GM12892 (cell line): ENCODE results near the gene SNX3.

Experiments used
- POLR2A ChIP-seq: IDR thresholded peaks from 2 replicates; pipeline ENCODE4 v1.6.1; 2011; ENCODE audit warnings: low read depth, low read length, control low read depth
- POLR2AphosphoS5 ChIP-seq: IDR thresholded peaks from 2 replicates; pipeline ENCODE4 v1.6.1; 2011; ENCODE audit warnings: low read depth, low read length, control low read depth

DNA sequence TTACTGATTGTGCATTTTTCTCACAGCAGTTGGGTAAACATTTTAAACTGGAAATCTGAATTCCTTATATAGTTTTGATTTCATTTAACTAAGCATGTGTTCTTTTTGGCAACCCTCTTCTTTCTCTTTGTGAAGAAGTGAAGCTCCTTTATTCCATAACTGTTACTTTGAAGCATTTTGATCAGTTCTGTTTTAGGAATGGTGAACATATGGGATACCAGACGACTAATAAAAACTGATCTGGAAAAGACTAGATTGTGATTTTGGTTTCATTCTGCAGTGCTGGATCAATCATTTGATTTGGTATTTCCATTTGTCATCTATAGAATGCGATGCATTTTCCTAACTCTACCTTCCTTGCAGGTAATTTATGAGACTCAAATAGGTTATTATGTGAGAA is 43.8 kb upstream of the SNX3 start:
- TF ChIP-seq POLR2AphosphoS5, result no peak
- TF ChIP-seq POLR2A, result no peak
